LNCaP clone FGC (cell line): ENCODE data around the gene ABTB2.

Experiments
- DNase-seq: peaks from one replicate; pipeline ENCODE4 v3.0.0-alpha.2; 2011; ENCODE audit warnings: low read depth
- H3K4me3 ChIP-seq: 2 replicates; pipeline ENCODE4 v1.5.1; 2011; ENCODE audit warnings: mild to moderate bottlenecking, low read depth, low read length, control low read depth
- CTCF ChIP-seq: IDR thresholded peaks from 2 replicates; pipeline ENCODE4 v1.5.1; 2012; ENCODE audit warnings: mild to moderate bottlenecking; ENCODE audit not compliant: control insufficient read depth, insufficient read depth; ENCODE audit errors: extremely low read depth

ABTB2 gene

GRCh38 chr11:34238533-34238932, 119.3 kb downstream of the ABTB2 start:
- DNase-seq = no peak
- no peak for TF ChIP-seq CTCF
- no peak overlapping the region for H3K4me3 ChIP-seq

GRCh38 chr11:34236572-34236971, 121.2 kb downstream of the ABTB2 start:
- no peak for TF ChIP-seq CTCF
- DNase-seq = no peak
- H3K4me3 ChIP-seq = no peak overlapping the region

GRCh38 chr11:34235591-34236071, 122.2 kb downstream of the ABTB2 start:
- DNase-seq = no peak
- H3K4me3 ChIP-seq = no peak overlapping the region
- TF ChIP-seq CTCF = no peak

GRCh38 chr11:34235189-34235588, 122.6 kb downstream of the ABTB2 start:
- no peak for DNase-seq
- no peak for TF ChIP-seq CTCF
- no peak overlapping the region for H3K4me3 ChIP-seq

- H3K4me3 ChIP-seq = no peak overlapping the region
- no peak for DNase-seq
Measured at GRCh38 chr11:34234086-34234740, 123.6 kb downstream of the ABTB2 start.

GRCh38 chr11:34233215-34233614, 124.6 kb downstream of the ABTB2 start:
- DNase-seq = no peak
- no peak overlapping the region for H3K4me3 ChIP-seq
- no peak for TF ChIP-seq CTCF

More at GRCh38 chr11:34234086-34234740, 123.6 kb downstream of the ABTB2 start:
- no peak for TF ChIP-seq CTCF

GRCh38 chr11:34232807-34233206, 125.0 kb downstream of the ABTB2 start:
- H3K4me3 ChIP-seq = no peak overlapping the region
- TF ChIP-seq CTCF = no peak
- no peak for DNase-seq
